Fibroblast of lung (primary cell): Measurements from ENCODE around the gene CYP11A1. TPM values are rescaled to one million over a fixed set of nuclear protein-coding genes. Genes with fewer than 3 reads are reported as not detected.
"Not testable (repeated sequence)": the region's sequence is repeated elsewhere in the genome, so short reads cannot be mapped to it uniquely, and the experiment has no call there.

ENCODE experiments used
- DNase-seq, 2 donors: peaks; one replicate each; pipeline versions ENCODE4 v3.0.0 to v3.0.0-alpha.2; 2010; ENCODE audit warnings: low read depth in 2 of 2
- H2AFZ ChIP-seq: 2 replicates; pipeline ENCODE4 v1.5.1; 2012; ENCODE audit warnings: low read length, control low read depth, inconsistent platforms
- H3K27ac ChIP-seq: 2 replicates; pipeline ENCODE4 v1.5.1; 2011; ENCODE audit warnings: low read length, control low read depth; ENCODE audit not compliant: insufficient read depth
- H3K27me3 ChIP-seq: 2 replicates; pipeline ENCODE4 v1.5.1; 2011; ENCODE audit warnings: mild to moderate bottlenecking, low read length; ENCODE audit not compliant: control insufficient read depth, insufficient read depth
- H3K36me3 ChIP-seq: 2 replicates; pipeline ENCODE4 v1.5.1; 2011; ENCODE audit warnings: low read length; ENCODE audit not compliant: control insufficient read depth, insufficient read depth
- H3K4me1 ChIP-seq: 2 replicates; pipeline ENCODE4 v1.5.1; 2011; ENCODE audit warnings: low read length; ENCODE audit not compliant: control insufficient read depth, insufficient read depth; ENCODE audit errors: extremely low read depth
- H3K4me2 ChIP-seq: 2 replicates; pipeline ENCODE4 v1.5.1; 2011; ENCODE audit warnings: low read length, control low read depth; ENCODE audit not compliant: insufficient read depth; ENCODE audit errors: extremely low read depth
- H3K4me3 ChIP-seq, 4 experiments: fragments of 200-600 bp in 1 of 4; sonication (generic) in 1 of 4; replicated peaks in 1 of 4; 2 replicates each; pipeline ENCODE4 v1.5.1; 2011 to 2016; ENCODE audit warnings: low read length in 4 of 4, low read depth in 3 of 4, mild to moderate bottlenecking in 3 of 4, control low read depth in 2 of 4, inconsistent platforms in 1 of 4, mixed read lengths in 1 of 4; ENCODE audit not compliant: insufficient read depth in 1 of 4; ENCODE audit errors: control extremely low read depth in 1 of 4
- H3K79me2 ChIP-seq: 2 replicates; pipeline ENCODE4 v1.5.1; 2012; ENCODE audit warnings: mild to moderate bottlenecking, low read length, inconsistent platforms; ENCODE audit not compliant: control insufficient read depth, insufficient read depth
- H3K9ac ChIP-seq: 2 replicates; pipeline ENCODE4 v1.5.1; 2011; ENCODE audit warnings: mild to moderate bottlenecking, low read length, control low read depth; ENCODE audit not compliant: insufficient read depth
- H3K9me3 ChIP-seq: 2 replicates; pipeline ENCODE4 v1.5.1; 2012; ENCODE audit warnings: low read depth, low read length; ENCODE audit not compliant: control insufficient read depth, insufficient read depth
- H4K20me1 ChIP-seq: 2 replicates; pipeline ENCODE4 v1.5.1; 2011; ENCODE audit warnings: low read length; ENCODE audit not compliant: control insufficient read depth, insufficient read depth; ENCODE audit errors: extremely low read depth
- EZH2 ChIP-seq: IDR thresholded peaks from 2 replicates; pipeline ENCODE4 v1.5.1; 2012; ENCODE audit warnings: low read length, control low read depth, mild to moderate bottlenecking; ENCODE audit errors: missing control alignments
- polyA plus RNA-seq, 2 donors: library from polyadenylated mRNA; depleted of rRNA in 1 of 2; stranded (reverse) in 1 of 2; unstranded in 1 of 2; fragments of >200 nt; gene quantifications; 2 replicates each; pipeline ENCODE4 v1.2.1, GENCODE V29; 2011 to 2012; ENCODE audit warnings: missing spikeins in 1 of 2
- total RNA-seq: library from RNA; depleted of rRNA; stranded (reverse); fragments of >200 nt; gene quantifications from 2 replicates; pipeline ENCODE4 v1.2.1, GENCODE V29; 2014
- TF ChIP-seq, protein P1 (sequence below), 2 donors: IDR thresholded peaks in 1 of 2; conservative IDR thresholded peaks in 1 of 2; 1 replicate in 1 of 2; 2 replicates in 1 of 2; pipeline ENCODE4 v1.5.1; 2011 to 2012; ENCODE audit warnings: low read length in 2 of 2, control low read depth in 1 of 2, inconsistent platforms in 1 of 2, low read depth in 1 of 2, mild to moderate bottlenecking in 1 of 2

Gene CYP11A1
- total and polyA plus RNA-seq, 2 donors (not counting 1 experiment from before 2014, with no cell fraction given): 0.07 to 0.33 TPM

DNA sequence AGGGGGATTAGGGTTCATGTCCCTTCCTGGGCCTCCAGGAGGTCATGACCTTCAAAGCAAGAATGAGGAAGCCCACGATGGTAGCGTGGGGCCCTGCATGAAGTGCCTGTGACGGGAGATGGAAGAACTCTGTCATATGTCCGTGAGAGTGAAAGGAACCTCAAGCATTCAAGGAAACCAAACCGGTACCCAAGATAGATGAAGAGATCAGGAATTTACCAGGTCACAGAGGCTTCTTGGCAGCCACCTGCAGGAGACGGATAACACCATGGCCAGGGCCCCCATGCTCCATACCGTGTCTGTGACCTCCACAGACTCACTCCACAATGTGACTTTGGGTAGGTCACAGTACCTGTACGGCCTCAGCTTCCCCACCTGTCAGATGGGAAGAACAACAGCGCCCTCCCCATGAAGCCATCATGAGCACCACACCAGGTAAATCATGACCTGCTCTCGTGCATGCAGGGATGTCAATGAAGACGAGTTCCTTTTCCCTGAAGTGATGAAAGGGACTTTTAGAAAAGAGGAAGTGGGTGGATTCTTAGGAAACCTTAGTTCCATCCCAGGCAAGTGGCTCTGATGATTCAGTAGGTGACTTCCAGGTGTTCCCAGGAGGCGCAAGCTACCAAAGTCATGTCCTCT, 23.3 kb upstream of the CYP11A1 start:
- H3K4me2 ChIP-seq: no peak overlapping the region
- H4K20me1 ChIP-seq: no peaks in the 10 kb centered on the region
- DNase-seq: no peak
- no peak overlapping the region for H3K27ac ChIP-seq
- TF ChIP-seq, protein P1, sequence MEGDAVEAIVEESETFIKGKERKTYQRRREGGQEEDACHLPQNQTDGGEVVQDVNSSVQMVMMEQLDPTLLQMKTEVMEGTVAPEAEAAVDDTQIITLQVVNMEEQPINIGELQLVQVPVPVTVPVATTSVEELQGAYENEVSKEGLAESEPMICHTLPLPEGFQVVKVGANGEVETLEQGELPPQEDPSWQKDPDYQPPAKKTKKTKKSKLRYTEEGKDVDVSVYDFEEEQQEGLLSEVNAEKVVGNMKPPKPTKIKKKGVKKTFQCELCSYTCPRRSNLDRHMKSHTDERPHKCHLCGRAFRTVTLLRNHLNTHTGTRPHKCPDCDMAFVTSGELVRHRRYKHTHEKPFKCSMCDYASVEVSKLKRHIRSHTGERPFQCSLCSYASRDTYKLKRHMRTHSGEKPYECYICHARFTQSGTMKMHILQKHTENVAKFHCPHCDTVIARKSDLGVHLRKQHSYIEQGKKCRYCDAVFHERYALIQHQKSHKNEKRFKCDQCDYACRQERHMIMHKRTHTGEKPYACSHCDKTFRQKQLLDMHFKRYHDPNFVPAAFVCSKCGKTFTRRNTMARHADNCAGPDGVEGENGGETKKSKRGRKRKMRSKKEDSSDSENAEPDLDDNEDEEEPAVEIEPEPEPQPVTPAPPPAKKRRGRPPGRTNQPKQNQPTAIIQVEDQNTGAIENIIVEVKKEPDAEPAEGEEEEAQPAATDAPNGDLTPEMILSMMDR (conservative IDR thresholded peaks at IDR 0.05 in 1 of 2, IDR thresholded peaks at IDR 0.05 in 1 of 2; ENCODE audit: low read depth in 1 of 2, low read length in 2 of 2): no peak
- TF ChIP-seq EZH2: no peak
- H3K27me3 ChIP-seq: no peaks in the 10 kb centered on the region
- H3K9ac ChIP-seq: no peak overlapping the region
- no peak overlapping the region for H2AFZ ChIP-seq
- no peaks in the 10 kb centered on the region for H3K36me3 ChIP-seq
- H3K4me1 ChIP-seq: peaks cover 10% of the 10 kb centered on the region
- no peak overlapping the region for H3K4me3 ChIP-seq
- no peaks in the 10 kb centered on the region for H3K9me3 ChIP-seq
- no peaks in the 10 kb centered on the region for H3K79me2 ChIP-seq

DNA sequence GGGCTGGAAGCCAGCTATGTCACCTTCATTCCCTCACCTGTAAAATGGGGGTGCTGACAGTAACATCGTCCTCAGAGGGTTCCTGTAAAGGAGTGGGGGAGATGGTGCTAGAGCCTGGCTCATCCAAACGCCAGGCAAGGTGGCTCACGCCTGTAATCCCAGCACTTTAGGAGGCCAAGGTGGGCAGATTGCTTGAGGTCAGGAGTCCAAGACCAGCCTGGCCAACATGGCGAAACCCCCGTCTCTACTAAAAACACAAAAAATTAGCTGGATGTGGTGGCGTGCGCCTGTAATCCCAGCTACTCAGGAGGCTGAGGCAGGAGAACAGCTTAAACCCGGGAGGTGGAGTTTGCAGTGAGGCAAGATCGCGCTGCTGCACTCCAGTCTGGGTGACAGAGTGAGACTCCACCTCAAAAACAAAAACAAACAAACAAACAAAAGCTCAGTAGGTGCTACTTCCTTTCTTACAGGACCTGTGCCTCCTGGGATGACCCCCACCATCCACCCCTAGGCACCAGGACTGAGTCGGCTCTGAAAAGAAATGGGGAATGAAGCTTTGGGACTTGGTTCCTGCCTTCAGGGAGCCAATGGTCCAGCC, 22.7 kb upstream of the CYP11A1 start:
- H3K27ac ChIP-seq, H2AFZ ChIP-seq, H3K9ac ChIP-seq, H3K4me3 ChIP-seq, H3K4me2 ChIP-seq, H3K79me2 ChIP-seq, H4K20me1 ChIP-seq, H3K36me3 ChIP-seq, H3K9me3 ChIP-seq, H3K4me1 ChIP-seq, H3K27me3 ChIP-seq, DNase-seq: not testable (repeated sequence)

DNA sequence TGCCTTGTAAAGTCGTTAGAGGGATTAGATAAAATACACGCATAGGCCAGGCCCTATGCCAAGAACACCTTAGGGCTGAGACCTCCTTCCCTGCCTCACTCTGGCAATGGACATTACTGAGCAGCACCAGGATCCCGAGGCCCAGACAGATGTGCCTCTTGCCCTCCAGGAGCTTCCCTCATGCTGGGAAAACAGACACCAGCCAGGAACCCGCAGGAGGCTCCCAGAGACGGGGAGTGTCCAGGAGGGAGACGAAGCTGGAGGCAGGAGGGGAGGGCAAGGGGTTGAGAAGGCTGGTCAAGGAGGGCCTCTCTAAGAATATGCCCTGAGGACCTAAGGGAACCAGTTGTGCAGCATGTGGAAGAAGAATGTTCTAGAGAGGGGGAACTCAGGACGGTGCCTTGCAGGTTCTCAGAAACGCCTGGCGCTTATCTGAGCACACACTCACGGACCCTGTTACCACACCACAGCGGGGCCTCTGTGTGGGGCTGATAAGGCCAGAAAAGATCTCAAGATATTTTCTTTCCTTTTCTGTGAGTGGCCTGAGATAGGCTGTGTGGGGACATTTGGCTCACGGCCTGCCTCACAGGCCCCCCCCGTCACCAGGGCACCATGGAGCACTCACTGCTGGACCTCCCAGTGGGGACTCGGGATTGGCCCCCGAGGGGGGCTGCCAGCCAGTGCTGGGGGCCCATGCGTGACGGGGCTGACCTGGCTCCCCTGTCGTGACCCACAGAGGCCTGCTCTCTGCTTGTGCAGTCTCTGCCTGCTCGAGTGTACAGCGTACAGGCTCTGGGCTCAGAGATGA, 22.0 kb upstream of the CYP11A1 start:
- Histone ChIP-seq H2AFZ (no peak overlapping the region), H3K9me3 (no peaks in the 10 kb centered on the region), H4K20me1 (no peaks in the 10 kb centered on the region), H3K9ac (no peak overlapping the region), H3K4me3 (no peak overlapping the region), H3K36me3 (no peaks in the 10 kb centered on the region), H3K27me3 (no peaks in the 10 kb centered on the region), H3K79me2 (no peaks in the 10 kb centered on the region), H3K4me2 (no peak overlapping the region), H3K4me1 (peaks cover 5% of the 10 kb centered on the region), H3K27ac (no peak overlapping the region)
- TF ChIP-seq, protein P1 (conservative IDR thresholded peaks at IDR 0.05 in 1 of 2, IDR thresholded peaks at IDR 0.05 in 1 of 2; ENCODE audit: low read depth in 1 of 2, low read length in 2 of 2): no peak
- TF ChIP-seq EZH2: no peak
- no peak for DNase-seq
